A549 treated with RU486 at 1 μM for 4 hours (cell line): Measurements from ENCODE around the gene SDF2L1. TPM values are rescaled to one million over a fixed set of nuclear protein-coding genes. Genes with fewer than 3 reads are reported as not detected.

ENCODE experiments used
- total RNA-seq: library from RNA; stranded (reverse); fragments of 200-300 nt; extraction: Qiagen RNA extraction; gene quantifications from 5 replicates; pipeline ENCODE4 v1.2.3, GENCODE V29; 2022; ENCODE audit warnings: low read depth

The SDF2L1 gene
- total RNA-seq = 36.4 to 64.1 TPM (median 56.3 TPM) in 5 replicates

GRCh38 chr22:21641789-21642583 is at the start of gene SDF2L1:
TSS of gene SDF2L1 (plus strand) at chr22:21642302. CDS start at chr22:21642337, 35 bp downstream.

GRCh38 chr22:21629255-21630149 is 12.6 kb upstream of the SDF2L1 start, which contains the start of gene YDJC:
TSS of gene YDJC (minus strand) at chr22:21630022. CDS start at chr22:21630014, 8 bp downstream.

GRCh38 chr22:21632237-21632895 is 9.7 kb upstream of the SDF2L1 start, which contains the start of gene CCDC116:
TSS of gene CCDC116 (plus strand) at chr22:21632760. CDS start at chr22:21633182, 422 bp downstream.

Other genes with a start within 250 kb of the SDF2L1 start
- 2.5 to 3.8 TPM (median 3.1 TPM) in 5 replicates for gene HIC2, start 224.9 kb upstream of the SDF2L1 start, total RNA-seq
- gene TMEM191C, start 174.9 kb upstream of the SDF2L1 start, total RNA-seq = 0.84 to 1.3 TPM (median 1.1 TPM) in 5 replicates
- gene RIMBP3C, start 90.8 kb upstream of the SDF2L1 start, total RNA-seq = 0.05 to 0.29 TPM (median 0.24 TPM) in 4 of 5 replicates, not detected in the other
- gene UBE2L3, start 74.6 kb upstream of the SDF2L1 start, total RNA-seq = 61.7 to 78.6 TPM (median 65.7 TPM) in 5 replicates
- gene YDJC, start 12.3 kb upstream of the SDF2L1 start, total RNA-seq = 34.4 to 65.5 TPM (median 52.7 TPM) in 5 replicates
- gene CCDC116, start 9.5 kb upstream of the SDF2L1 start, total RNA-seq = 0.06 to 0.12 TPM (median 0.10 TPM) in 3 of 5 replicates, not detected in the others
- 17.5 to 23.6 TPM (median 20.2 TPM) in 5 replicates for gene PPIL2, start 23.7 kb downstream of the SDF2L1 start, total RNA-seq
- gene YPEL1, start 93.5 kb downstream of the SDF2L1 start, total RNA-seq = 0.18 to 0.31 TPM (median 0.26 TPM) in 5 replicates
- 43.6 to 70.9 TPM (median 55.5 TPM) in 5 replicates for gene MAPK1, start 225.3 kb downstream of the SDF2L1 start, total RNA-seq